Measurements from ENCODE around the gene NRCAM.

Gene NRCAM

GRCh38 chr7:108114117-108114841, 342.0 kb downstream of the NRCAM start:
- peak; percentile 21 for DNase-seq

GRCh38 chr7:108112683-108113082, 343.6 kb downstream of the NRCAM start:
- no peak for DNase-seq

- peak; percentile 20 for DNase-seq
Measured at GRCh38 chr7:108109221-108109908, 346.9 kb downstream of the NRCAM start.

- no peak for DNase-seq
Measured at GRCh38 chr7:108108131-108108530, 348.1 kb downstream of the NRCAM start.

- DNase-seq = no peak
Measured at GRCh38 chr7:108104324-108104723, 351.9 kb downstream of the NRCAM start.

- DNase-seq = no peak
Measured at GRCh38 chr7:108103558-108104298, 352.5 kb downstream of the NRCAM start.

- no peak for DNase-seq
Measured at GRCh38 chr7:108102671-108103312, 353.4 kb downstream of the NRCAM start.

- no peak for DNase-seq
Measured at GRCh38 chr7:108101759-108102158, 354.5 kb downstream of the NRCAM start.

GRCh38 chr7:108099713-108100112, 356.5 kb downstream of the NRCAM start:
- no peak for DNase-seq

GRCh38 chr7:108097703-108098102, 358.5 kb downstream of the NRCAM start:
- DNase-seq = no peak

Measured in COR-L47 (cell line).